NCI-H1092 (cell line): ENCODE data around the gene TNIP1.

Source experiments
- DNase-seq: peaks from one replicate; lab custom pipeline; 2025; lab: John Stamatoyannopoulos, UW

Gene TNIP1

DNA sequence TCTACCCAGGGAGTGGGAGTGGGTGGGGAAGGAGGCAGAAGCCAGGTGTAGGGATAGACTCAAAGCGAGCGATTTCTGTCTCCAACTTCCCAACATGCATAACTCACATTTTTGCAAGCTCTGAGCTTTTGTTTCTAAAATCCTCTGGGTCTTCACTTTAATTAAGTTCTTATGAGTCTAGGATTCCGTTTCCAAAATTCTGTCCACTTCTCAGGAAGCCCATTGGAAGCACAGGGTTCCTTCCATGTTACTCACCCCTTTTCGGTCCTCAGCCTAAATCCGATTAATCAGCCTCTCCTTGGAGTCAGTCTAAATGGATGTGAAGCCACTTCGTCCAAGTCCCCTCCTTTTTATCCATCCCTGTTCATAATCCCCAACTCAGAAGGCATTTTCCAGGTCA is 59.1 kb downstream of the TNIP1 start:
- no peak for DNase-seq

DNA sequence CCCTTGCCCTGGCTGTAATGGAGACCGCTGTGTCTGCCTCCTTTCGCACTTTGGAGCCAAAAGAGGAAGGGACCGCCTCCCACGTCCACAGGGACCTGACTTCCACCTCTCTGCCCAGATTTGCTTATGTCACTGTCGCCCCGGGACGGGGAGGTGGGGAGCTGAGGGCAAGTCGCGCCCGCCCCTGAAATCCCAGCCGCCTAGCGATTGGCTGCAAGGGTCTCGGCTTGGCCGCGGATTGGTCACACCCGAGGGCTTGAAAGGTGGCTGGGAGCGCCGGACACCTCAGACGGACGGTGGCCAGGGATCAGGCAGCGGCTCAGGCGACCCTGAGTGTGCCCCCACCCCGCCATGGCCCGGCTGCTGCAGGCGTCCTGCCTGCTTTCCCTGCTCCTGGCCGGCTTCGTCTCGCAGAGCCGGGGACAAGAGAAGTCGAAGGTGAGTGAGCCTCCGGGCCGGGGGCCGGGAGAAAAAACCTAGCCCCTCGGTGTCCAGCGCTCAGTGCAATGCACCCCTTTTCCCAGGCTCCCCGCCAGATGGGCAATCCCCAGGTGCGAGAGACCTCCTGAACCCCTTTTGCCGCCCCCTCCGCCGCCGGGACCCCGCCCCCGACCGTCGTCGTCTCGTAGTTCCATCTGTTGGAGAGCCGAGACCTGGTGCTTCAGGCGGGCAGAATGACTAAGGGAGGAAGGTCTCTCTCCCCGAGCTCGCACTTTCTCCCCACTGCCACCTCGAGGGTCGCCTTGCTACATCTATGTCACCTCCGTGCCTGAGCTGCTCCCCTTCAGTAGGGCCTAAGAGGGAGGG is 60.3 kb downstream of the TNIP1 start, which contains the start of gene GPX3:
TSS of gene GPX3 (plus strand) at position 288 of the 807 bp plus-strand sequence. CDS start at position 352, 64 bp downstream.
- DNase-seq: no peak

DNA sequence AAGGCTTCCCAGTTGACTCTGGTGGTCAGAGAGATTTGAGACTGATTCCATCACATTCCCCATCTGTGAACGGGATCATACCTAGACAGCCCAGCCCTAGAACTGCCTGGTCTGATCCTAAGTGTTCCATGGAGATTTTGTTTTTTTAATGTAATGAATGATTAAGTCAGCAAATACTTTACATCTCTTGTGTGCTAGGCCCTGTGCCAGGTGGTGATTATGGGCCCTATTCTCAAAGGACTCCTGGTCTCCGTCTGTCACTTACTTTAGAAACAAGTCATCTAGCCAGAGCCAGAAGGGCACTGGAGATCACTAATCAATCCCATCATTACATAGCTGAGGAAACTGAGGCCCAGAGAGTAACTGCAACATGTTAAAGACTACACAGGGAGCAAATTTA is 61.5 kb downstream of the TNIP1 start:
- DNase-seq: no peak

DNA sequence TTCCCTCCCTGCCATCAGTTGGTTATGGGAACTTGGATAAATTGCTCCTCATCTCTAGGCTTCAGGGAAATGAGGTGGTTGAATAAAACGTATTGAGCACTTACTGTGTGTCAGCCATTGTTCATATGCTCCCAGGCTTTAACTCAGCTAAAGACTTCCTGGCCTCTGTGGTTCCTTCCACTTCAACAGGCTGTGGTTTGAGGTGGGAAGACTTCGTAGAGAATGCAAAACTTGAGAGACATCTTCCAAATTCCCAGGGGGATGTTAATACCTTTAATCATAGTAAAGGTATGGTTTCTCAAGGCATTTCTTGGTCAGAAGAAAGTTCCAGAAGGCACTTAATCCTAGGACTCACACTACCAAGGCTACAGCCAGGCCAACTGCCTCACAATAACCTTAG is 62.0 kb downstream of the TNIP1 start:
- DNase-seq: no peak

DNA sequence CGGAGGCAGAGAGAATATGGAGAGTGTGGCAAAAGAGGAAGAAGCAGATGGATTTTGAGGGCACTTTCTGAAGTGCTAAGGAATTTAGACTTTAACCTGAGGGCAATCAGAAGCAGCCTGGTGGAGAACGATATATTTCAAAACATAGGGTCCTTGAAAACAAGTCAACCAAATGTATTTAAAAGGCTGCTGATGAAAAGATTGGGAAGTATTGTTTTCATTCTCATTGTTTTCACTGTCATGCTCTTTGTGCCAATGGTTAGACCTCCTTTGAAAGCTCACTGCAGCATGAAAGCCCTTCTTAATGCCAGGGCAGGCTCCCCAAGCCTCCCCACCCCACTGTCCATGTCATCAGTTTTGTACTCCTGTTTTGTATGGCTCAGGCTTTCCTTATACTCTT is 62.9 kb downstream of the TNIP1 start:
- no peak for DNase-seq

DNA sequence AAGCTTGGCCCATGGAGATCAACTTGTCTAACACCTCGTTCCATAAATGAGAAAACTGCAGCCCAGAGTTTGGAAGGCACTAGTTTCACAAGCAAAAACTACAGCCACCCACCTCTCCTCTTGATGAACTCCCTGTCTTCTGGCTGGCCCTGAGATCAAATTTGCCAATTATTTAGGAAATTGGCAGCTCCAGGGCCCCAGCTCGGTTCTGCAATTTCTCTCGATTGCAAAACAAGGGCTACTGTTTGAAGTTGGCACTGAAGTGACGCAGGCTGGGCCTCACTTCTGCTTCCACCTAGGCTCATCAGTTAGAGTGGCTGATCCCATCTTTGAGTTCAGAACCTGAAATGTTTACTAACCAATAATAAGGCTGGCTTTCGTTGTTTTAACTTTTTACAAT is 64.1 kb downstream of the TNIP1 start:
- no peak for DNase-seq

DNA sequence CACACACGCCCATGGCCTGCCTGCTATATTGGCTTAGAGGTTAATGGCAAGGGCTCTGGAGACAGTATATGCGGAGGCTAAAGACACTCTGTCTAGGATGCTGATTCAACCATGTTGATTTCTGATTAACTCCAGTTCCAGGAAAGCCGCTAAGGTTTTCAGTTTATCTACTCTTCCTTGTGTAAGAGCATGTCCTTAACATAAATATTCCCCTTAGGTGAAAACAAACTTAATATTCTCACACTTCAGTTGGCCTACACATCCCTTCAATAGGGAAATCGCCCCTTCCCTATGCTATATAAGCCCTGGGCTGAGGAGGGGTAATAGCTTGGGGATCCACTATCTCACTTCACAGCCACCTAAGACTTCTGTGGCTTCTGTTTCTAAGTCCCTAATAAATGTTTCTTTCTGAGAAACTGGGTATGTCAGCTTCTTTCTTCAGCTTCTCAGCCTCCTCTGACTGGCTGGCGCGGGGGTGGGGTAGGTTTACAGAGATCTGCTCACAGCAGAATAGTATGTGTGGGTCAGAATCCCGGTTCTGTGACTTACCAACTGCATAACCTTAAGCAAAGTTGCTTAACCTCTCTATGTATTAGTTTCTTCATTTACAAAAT is 64.8 kb downstream of the TNIP1 start:
- DNase-seq: no peak

DNA sequence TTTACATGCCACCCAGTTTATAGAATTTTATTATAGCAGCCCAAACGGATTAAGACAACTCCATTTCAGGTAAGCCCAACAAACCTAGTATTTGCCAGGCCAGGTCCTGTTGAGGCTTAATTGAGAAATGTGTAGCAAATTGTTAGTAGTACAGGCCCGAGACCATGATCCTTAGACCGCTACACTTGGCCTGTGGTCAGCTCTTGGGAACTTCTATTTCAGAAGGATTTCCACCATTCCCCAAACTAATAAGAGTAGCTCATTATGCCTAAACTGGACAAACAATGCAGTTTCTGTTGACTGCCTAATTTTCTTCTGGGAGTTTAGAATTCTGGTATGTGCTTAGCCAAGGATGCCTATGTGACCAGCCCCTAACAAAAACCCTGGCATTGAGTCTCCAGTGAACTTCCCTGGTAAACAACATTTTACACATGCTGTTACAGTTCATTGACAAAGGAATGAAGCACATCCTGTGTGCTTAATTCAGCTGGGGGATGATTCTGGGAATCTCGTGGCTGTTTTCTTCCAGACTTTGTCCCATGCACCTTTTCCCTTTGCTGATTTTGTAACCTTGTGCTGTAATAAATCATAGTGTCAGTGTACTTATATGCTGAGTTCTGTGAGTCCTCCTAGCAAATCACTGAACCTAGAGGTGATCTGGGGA is 66.0 kb downstream of the TNIP1 start:
- DNase-seq: no peak

DNA sequence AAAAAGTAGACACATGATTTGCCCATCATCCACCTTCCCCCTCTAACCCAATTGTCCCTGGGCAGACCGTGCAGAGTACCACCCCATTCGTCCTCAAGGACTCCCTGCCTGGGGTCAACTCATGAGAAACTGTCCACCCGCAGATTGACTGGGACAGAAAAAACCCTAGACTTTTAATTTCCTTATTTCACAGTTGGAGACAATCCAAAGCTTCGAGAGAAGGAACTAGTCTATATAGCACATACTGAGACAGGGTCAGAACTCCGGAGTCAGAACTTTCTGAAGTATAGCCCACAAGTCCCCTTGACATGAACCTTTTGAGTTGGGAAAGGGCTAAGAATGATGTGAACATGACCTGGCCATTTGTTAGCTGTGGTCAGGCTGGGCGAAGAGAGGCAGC is 68.0 kb downstream of the TNIP1 start:
- DNase-seq: no peak

DNA sequence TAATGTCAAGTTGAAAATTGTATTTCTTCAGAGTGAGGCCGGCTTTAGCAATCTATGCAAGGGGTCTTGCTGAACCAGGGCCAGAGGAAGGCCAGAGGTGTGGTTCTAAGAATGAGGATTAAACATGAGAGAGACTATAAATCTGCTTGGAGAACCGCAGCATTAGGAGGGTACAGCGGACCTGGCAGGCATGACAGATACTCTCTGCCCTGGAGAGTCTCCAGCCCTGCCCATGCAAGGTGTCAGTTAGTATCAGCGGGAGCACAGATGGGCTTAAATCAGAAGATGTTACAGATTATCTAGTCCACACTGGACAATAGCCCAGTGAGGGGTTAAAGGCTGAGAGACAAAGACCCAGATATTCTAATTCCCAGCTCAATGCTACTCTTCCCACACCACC is 71.9 kb downstream of the TNIP1 start:
- DNase-seq: no peak

DNA sequence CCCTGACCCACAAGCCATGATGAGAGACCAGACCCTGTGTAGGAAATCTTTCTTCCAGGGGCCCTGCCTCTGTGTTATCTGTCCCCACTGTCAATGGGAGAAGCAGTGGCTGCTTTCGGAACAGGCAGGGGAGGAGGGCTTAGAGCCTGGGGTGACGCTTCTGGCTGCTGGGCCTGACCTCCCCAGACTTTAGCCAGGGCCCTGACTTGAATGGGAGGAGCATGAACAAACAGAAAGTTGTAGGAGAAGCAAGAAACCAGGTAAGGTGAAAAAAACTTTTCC is 72.7 kb downstream of the TNIP1 start:
- no peak for DNase-seq

DNA sequence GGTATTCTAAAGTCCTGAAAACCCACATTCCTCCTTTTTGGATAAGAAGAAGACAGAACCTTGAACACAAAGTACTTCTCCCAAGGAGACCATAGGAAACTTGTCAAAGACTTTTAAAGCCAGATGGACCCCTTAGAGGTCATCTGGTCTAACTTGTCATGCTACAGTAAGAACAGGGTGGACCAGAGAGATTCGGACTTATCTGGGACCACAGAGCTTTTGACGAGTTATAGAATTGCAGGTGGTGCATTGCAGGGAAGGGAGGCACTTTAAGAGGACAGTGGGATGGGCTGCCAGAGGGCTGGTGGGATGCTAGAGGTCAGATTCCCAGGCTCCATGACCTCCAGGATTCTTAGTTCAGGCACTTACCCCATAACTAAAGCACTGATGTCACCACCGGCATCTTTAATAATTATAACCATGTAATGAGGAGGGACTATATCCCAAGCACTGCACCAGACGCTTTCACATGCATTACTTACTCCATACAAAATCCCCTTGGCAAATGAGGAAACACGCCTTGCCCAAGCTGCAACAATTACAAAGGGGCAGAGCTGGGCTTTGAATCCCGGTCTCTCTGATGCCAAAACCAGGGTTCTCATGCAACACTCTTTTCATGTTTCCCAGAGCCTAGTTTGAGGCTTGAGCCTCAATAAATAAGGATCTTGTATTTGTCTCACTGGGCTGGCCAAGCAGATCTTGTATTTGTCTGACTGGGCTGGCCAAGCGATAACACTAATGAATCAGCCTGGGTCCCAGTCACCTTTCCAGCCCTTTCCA is 73.2 kb downstream of the TNIP1 start:
- DNase-seq: no peak

DNA sequence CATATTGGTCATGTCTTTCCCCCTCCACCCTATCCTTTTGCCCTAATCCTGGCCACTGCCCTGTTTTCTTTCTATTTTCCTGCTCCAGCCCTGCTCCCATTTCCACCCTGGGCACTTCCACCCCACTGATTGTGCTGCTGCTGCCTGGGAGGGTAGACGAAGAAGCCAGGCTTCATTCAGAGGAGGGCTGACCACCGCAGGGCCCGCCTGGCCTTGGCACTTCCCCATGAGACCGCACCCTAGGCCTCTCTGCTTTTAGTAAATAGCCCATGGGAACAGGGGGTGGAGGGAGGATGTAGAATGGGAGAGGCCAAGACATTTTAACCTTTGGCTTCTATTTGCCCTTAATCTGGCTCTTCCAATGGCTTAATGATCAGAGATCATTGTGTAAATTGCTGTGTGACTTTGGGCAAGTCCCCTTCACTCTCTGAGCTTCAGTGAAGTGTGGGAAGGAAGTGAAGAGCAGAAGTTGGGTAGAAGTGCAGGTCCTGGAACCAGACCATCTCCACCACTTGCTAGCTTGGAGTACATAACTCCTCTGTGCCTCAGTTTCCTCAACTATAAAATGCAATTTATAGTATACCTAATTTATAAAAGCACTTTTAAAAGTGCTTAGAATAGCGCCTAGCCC is 74.0 kb downstream of the TNIP1 start:
- no peak for DNase-seq

DNA sequence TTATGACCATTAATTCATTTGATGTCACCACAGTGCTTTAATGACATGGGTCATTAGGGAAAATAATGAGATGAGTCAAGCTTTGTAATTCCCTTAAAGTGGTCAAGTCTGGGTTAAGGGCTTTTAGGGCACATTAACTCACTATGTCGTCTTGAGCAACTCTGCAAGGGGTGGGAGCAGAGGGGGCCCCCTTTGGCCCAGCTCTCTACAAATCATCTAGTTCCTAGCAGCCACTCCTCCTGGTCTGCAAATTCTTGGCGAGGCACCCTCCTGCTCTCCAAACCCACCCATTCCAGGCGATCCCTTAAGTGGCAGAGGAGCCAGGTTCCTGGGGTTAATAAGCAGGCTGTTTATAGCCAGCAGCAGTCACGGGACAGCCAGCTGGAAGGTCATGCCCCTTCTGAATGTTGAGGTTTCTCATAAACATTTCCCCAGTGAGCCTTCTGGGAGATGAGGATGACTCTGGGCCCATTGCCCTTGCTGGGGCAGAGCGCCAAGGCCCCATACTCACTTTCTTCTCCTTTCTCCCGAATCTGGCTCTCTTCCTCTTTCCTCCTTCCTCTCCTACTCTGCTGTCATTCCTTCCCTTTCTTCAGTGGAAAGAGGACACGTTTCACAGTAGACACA is 74.8 kb downstream of the TNIP1 start:
- DNase-seq: no peak

DNA sequence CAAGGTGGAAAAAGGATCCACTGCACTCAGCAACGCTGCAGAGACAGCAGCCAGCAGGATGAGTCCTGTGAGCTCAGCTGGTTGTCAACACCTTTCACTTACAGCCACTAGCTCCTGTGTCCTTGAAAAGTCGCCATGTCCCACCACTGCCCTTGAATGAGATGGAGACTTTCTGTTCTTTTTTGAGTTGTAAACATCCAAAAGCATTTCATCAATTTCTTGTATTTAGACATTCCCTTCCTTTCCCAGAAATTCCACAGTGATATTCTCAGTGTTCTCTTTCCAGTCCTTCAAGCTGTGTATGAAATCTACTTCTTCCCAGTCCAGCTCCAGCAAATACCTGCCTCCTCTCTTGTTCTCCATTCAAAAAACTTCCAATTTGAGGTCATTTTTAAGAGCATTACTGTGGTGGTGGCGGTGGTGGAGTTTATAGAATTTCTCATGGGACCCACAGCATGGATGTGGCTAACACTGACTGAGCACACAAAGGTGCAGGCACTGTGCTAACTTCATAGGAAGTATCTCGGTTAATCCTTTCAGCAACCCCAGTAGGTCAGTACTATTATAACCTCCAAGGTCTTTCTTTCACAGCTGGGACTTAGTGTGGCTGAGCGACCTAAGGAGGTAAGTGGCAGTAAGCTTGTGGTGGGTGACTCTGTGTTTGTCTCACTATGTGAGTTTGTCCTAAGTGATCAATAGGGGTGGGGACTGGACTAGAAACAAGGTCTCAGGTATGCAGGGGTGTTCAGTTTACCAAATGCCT is 75.5 kb downstream of the TNIP1 start:
- DNase-seq: no peak

DNA sequence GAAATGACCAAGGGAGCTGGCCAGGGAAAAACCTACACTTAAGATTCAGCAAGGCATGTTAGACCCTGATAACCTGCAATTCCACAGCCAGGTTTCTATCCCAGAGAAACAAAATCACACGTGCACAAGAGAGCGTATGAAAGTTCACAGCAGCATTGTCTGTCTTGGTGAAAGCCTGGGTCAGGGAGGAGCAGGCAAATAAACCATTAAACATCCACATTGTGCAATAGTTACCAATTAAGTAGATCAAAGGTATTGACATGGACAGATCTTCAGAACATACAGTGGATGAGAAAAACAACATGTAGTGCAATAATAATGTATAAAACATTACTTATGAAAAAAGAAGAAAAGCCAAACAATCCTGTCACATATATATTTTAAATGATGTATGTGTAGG is 76.3 kb downstream of the TNIP1 start:
- DNase-seq: no peak

DNA sequence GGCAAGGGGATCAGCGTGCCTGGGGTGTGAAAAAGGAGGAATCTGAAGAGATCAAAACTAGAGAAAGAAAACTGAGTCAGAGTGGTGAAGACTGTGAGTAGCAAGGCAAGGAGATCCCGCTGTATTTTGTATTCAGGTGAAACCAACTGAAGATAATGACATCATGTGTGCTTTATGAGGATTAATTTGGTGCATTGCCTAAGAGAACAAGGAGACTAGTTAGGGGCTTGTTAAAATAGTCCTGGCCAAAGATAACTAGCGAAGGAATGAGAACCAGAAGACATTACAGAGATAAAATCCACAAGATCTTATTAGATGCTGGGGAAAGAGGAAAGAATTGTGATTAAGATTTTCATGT is 77.4 kb downstream of the TNIP1 start:
- DNase-seq: no peak

DNA sequence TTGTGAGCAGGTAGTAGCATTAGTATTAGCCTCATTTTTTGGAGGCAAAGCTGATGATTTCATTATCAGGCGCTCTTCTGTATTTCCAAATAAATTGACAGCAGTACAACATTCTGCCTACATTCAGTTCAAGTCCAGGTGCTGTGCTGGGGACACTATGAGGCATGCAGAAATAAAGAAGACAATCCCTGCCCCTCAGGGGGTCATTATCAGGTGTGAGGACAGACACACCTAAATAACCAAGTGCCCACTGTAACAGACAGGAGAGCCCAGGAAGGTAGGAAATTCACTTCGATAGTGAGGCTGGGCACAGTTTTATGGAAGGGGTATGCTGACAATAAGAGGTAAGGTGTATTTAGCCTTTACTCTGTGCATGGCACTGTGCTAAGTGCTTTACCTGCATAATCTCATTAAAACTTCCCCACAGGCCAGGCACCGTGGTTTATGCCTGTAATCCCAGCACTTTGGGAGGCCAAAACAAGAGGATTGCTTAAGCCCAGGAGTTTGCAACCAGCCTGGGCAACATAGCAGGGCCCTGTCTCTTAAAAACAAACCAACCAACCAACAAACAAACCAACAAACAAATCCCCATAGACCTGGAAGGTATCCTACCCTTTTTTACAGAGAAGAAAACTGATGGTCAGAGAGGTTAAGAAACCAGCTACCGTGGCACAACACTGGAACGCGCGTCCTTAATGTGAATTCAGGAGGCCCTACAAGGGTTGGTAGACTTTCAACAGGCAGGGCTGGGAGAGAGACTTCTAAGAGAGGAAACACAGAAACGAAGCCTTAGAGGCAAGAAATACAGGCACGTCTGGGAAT is 77.9 kb downstream of the TNIP1 start:
- DNase-seq: no peak

DNA sequence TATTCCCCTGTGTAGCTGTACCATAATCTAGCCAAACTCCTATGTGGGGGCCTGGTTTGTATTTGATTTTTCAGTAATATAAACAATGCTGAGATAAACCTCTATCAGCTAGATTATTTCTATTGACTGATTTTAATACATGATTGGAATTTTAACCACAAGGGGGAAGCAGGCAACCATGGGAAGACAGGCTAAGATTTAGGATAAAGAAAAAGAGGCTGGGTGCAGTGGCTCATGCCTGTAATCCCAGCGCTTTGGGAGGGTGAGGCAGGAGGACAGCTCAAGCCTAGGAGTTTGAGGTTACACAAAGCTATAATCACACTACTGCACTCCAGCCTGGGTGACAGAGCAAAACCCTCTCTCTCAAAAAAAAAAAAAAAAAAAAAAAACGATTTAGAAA is 78.6 kb downstream of the TNIP1 start:
- DNase-seq: no peak

DNA sequence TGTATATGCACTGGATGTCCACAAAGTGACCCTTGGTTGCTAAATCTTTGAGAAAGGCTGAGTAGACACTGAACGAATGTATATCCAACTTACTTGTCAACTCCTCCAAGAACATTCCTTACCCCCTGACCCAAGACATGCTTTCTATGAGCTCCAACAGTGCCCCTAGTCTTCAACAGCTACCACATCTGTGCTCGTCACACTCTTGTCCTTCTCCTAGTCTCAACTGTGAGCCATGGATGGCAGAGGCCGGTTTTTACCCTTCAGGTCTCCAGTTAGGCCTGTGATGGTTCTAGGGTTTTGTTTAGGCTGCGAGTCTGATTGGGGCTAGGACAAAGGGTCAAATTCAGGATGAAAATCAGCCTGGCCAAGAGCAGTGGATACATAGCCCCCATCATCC is 79.4 kb downstream of the TNIP1 start:
- no peak for DNase-seq
